GM11168 (cell line): ENCODE data around the gene MTHFD1.

Source experiments
- in situ Hi-C: fragments of 300-500 bp; cut with MboI; formaldehyde crosslinking; loops from one replicate; pipeline ENCODE4 v1.12.0; 2022; ENCODE audit warnings: low sequenced_read_pairs; ENCODE audit not compliant: unreplicated experiment

MTHFD1 gene

DNA sequence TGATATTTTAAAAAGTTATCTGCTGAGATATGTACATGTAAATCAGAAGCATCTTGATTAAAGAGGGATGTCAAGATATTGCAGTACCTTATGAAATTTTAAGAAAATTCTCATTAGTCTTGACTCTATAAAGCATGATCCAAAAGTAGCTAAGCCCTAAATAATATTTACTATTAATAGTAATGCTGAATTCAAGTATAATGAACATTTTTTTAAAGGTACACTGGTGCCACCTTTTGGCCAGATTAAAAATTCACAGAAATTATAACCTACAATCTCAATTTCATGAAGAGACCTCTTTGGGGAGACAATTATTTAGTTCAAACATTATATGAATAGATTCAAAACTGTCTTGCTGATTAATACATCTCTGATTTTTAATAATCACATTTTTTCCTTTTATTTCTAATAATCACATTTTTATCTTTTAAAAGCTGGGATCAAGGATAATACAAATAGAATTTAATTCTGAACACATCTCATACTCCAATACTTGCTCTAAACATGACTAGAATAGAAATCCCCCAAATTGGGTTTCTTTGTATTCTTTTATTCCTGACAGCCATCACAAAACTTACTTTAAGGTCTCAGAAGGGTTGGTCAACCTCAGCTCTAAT is 90.6 kb downstream of the MTHFD1 start:
- in situ Hi-C loops: loop anchor here (10.0 kb wide), 1 partner anchor 134 kb away; no protein-coding TSS in a partner anchor

DNA sequence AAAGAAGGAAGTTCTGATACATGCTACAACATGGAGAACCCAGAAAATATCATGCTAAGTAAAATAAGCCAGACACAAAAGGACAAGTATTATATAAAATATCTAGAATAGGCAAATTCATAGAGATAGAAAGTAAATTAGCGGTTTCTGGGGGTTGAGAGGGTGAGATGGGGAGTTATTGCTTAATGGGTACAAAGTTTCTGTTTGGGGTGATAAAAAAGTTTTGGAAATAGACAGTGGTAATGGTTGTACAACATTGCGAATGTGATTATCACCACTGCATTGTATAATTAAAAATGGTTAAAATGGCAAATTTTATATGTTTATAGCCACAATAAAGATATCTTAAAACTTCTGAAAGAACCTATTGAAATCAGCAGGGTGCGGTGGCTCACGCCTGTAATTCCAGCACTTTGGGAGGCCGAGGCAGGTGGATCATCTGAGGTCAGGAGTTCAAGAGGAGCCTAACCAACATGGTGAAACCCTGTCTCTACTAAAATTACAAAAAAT is 100.5 kb downstream of the MTHFD1 start:
- in situ Hi-C loops: no loop called here

DNA sequence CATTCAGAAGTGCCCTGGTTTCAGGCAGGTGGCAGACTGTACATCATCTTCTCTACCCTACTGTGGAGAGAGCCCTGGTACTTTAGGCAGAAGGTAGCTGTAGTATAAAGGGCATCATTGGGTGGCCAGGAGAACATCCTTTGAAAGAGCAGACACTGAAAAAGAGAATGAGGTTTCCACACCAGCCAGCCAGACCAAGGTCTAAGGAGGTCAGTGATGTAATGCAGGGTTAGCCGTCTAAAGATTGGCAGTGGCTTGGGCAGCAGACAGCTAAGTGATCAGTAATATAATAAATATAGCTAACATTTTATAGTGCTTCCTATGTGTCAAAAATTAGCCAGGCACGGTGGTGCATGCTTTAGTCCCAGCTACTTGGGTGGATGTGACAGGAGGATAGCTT is 103.5 kb downstream of the MTHFD1 start:
- in situ Hi-C loops: no loop called here

DNA sequence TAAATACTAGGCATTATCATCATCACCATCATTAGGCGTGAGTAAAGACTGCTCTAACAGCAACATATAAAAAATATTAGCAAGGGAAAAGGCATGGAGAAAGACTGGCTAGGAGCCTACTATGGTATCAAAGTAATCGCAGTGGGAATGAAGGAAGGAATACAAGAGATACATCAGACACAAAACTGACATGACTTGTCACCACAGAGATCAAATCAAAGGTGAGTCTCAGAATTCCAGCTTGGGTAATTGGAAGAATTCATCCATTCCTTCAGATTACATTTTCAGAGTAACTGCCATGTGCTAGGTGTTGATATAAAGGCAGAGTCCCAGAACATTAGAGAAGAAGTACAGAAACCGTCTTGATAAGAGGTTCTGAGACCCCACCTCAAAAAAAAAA is 105.3 kb downstream of the MTHFD1 start:
- in situ Hi-C loops: no loop called here

DNA sequence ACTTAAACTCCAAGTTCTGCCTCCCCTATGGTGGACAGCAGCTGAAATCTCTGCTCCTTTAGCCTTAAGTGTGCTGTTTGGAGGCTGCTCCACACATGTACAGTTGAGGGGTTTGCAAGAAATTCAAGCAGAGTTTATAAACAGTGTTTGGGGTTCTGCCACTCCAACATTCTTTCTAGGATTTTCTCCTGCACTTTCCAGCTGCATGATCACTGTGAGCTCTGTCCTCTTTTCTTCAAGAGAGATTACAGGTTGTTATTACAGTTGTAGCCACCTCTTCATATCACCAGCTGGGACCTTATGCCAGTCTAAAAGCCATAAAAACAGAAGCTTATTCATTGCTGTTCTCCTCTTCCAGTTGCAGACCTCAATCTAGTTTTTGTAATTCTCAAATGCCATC is 107.1 kb downstream of the MTHFD1 start:
- in situ Hi-C loops: no loop called here

DNA sequence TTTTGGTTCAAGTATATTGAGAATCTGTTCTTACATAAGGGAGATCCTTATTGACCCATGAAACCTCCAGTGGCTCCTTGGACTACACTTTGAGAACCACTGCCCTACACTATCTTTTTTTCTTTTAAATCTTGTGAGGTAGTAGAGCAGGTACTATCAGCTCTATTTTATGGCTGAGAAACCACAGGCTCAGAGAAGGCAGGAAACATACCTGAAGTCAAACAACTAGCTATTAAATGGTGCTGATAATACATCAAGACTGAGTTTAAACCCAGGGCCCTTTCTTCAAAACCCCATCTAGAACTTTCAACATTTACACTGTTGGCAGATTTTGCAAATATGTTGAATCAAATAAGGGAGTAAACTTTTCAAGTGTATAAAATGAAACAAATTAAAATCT is 108.6 kb downstream of the MTHFD1 start:
- in situ Hi-C loops: no loop called here

DNA sequence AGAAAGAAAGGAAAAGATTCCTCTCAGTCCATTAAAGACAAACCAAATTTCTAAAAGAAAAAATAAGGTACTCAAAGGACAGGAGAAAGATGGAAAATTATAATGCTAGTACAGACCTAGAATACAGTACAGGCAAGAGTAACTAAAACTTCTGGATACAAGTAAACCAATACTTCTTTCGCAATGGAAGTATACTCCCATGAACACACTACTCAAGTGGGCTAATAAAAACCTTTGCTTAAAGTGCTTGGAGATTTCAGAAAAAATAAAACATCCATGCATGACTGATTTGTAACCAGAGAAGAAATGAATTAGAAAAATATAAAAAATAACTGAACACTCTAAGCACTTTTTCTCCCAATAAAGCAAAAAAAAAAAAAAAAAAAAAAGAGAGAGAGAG is 111.9 kb downstream of the MTHFD1 start:
- in situ Hi-C loops: no loop called here

DNA sequence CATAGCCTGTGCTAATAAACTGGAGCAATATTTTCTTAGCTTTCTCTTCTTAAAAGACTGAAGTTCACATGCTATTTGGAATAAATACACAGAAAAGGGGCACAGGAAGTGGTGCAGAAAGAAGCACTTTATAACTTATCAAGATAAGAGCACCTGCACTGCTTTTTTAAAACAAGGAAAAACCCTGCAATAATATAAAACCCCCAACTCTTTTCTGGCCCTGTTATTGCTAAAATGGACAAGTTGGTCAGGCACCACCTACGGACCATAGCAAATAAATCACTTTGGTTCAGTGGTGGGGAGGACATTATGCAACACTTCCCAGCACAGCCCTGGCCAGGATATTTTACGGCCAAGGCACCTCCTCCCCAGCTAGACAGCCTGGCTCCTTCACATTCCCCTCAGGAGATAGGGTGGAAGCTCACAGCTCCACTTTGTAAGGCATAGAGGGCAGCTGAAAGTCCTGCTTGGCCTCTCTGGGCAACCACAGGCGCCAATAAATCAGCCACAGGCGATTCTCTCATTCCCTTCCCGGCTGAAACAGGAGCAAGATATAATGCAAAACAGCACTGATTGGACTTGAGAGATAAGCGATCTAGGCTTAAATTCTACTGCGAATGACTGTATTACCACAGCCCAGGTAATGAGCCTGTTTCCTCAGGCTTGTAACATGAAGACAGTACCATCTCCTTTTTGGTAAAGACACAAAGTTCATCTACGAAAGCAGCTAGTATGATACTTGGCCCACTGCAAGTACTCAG is 113.4 kb downstream of the MTHFD1 start:
- in situ Hi-C loops: no loop called here

DNA sequence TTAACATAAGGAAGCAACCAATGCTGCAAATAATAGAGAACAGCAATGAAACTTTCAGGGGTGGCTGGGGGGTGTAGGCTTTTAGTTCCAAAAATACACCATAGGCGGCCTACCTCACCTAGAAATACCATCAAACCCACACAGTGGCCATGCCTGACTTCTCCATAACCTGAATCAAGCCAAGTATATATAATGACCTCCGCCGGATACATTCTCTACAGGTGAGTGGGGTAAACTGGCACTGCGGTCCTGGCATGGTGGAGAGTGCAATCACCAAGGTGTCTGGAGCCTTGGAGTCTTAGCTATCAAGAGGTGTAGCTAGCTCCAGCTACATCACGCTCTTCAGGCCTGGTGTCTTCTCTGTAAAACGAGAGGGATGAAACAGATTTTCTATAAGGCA is 114.3 kb downstream of the MTHFD1 start:
- in situ Hi-C loops: no loop called here

DNA sequence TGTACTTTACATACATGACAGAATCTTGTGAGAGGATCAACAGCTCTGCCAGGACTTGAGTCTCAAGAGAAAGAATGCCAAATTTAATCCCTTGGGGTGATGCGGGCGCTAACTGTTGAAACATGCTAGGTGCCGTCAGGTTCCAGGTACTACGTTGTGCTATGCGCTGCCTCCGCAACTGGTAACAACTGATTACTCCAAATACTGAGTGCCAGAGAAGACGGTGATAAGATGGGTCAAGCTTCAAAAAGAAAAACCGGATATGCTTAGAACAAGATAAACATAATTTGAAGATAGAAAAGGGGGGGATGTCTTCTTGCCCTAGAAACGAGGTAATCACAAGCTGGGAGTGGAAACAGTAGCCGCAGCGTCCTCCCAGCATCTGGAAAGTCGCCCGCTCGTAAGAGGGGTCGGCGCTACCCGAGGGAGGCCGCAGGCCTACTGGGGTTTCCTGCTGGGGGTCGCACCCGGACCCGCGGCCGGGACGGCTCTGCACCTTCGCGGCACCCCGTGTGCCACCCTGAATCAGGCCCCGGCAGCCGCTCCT is 114.8 kb downstream of the MTHFD1 start:
- in situ Hi-C loops: no loop called here

DNA sequence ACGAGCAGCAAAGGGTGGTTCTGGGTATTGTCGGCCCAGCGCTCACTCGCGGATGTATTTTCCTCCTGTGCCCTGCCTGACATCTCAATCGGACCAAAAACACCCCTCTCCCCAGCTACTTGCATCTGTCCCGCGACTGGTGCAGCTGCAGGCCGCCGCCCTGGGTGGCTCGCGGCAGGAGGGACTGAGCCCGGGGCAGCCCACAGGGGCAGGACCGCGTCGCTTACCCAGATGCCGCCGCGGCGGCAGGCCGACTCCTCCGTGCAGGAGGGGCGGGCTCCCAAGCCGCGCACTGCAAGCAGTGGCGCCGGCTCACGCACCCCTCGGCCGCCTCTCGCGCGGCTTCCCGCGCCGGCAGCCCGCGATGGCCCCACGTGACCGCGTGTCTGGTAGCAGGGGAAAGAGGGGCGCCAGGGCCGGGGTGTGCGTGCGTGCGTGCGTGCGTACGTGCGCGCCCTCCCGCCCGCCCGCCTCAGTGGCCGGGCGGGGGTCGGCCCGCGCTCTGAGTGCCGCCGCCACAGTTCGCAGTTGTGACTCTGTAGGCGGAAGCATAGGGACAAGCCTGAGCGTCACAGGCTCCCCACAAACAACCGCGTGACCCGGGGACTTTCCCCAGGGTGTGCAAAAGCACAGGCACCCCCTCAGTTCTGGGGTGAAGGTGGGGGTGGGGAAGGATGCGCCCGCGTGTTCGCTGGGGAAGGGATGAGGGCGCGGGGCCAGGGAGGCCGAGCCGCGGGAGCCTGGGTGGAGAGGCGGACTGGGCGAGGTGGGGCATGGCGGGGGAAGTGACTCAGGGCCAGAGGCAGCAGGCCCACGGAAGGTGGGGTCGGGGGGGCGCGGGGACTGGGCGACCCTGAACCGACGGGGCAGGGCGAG is 115.5 kb downstream of the MTHFD1 start, which contains the start of gene ZBTB25:
TSS of gene ZBTB25 (minus strand) at position 405 of the 876 bp plus-strand sequence. CDS start 13,305 bp downstream, outside the sequence.
- in situ Hi-C loops: no loop called here

DNA sequence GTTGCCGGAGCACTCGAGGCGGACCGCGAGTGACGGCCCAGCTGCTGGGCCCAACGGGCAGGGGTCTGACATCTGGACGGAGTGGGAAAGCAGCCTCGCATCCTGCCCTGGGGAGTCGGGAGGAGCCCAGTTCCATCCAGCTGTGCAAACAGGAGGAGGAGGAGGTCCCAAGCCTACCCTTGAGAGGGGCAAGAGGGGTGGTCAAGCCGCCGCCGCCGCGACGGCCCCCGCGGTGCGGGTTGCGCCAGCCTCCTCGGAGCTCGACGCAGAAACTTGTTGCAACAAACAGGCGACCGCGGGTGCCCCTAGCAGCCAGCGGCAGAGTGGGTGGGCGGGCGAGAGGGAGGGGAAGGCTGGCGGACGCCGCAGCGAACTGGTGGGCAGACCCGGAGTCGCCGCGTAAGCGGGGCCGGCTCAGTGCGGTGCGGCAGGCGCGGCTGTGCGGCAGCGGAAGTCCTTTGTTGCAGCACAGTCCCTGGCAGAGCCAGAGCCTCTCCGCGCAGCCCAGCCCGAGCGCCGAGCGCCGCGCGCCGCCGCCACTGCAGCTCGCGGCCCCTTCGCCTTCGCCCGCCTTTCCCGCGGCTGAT is 116.2 kb downstream of the MTHFD1 start, which contains the start of gene ZBTB1:
TSS of gene ZBTB1 (plus strand) at position 461 of the 587 bp plus-strand sequence. CDS start 16,735 bp downstream, outside the sequence.
- in situ Hi-C loops: no loop called here

DNA sequence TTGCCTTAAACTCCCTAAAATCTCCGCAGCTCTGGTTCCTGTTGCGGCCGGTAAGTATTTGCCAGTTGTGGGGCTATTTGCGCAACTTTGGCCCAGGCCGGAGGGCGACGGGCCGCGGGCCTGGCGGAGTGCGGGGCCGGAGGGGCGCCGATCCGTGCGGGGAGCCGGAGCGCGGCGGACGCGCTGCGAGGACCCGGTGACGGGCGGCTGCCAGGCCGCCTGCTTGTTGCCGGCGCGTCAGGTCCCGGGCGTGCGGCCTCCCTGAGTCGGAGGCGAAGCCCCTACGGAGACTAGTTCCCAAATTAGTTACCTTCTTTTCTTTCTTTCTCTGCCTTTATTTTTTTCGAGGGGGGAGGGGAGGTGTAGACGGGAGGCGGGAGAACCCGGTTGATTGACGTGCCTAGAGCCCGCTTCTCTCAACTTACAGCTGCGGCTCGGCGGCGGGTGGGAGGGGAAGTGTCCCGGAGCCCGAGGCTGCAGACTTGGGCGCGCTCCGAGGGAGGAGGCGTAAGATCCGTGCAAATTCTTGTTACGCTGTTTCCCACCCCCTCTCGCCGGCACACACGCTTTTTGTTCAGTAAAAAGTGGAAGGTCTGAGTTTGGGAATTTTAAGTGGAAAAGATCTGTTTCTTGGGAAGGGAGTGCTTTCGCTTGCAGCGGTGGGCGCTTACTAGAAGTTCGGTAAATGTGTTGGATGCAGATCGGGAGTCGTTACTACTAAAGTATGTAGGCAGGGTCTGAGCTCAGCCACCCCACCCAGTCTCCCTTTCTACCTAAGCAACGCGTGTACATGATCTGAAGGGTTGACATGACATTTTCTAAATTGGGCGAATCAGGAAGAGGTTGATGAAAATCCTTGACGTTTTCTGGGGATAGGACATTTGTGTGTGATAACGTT is 117.0 kb downstream of the MTHFD1 start:
- in situ Hi-C loops: no loop called here

DNA sequence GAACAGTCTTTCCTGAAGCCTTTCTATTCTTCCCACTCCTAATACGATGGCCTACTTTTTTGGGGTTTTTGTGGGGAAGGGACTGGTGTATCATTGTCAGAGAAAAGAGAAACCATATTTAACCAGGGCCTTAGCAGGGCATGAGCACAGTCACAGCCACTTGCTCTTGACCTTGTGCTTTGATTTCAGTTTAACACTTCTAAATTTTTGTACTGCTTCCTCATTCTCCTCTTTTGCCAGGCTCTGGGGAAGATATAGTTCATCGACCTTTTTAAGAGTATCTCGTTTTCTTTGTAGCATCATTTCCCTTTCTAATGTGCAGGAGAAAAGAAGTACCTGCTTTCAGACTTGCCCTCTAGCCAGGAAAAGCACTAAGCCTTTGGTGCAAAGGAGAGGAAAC is 118.6 kb downstream of the MTHFD1 start:
- in situ Hi-C loops: no loop called here

DNA sequence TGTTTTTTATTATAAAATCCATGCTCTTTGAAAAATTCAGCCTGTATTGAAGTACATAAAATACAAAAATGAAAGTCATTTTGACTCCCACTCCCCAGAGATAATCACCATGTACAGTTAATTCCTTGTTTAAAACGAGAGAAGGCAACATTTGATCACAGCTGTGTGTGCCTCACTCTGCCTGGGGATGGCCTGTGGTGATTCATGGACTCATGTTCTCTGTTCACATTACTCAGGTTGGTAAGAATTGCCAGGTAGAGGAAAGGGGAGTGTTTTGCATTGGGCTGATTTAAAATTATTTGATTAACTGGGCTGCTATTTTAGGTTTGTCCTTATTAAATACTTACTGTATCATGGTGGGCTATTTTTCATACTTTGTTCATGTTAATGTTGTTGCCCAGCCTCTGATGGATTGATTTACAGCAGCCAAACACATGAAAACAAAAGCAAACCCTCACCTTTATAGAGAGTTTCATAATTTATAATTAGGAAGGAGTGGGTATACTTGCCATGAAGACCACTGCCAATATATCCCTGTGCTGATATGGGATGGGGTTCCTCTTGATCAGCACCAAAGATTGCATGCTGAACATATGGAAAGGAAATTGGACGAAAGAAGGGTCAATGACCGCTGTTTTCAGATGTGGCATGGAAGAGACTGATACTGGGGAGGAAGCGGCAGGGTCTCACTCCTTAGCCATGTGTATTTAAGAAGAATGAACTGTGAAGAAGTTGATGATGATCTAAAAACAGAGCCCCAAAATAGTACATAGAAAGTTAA is 119.4 kb downstream of the MTHFD1 start:
- in situ Hi-C loops: no loop called here

DNA sequence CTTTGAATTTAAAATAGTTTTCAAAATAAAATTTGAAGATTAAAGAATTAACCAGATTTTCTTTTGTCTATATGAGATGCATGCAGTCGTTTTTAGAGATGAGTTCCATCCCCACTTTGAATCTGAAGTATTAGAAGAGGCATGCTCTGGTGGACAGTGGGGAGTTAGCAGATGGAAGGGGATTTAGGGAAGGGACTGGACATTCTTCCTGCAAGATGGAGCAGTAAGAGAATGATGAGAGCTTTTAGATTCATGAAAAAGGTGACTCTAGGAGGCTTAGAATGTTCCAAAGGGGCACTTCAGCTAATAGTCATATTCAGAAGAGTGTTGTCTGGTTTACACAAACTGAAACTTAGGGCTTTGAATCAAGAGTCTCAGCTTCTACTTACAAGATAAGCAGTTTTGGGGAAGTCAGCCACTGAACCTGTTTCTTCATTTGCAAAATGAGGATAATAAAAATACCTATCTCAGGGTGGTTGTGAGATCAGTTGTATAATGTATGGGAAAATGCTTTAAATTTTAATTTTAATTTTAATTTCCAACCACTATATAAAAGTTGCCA is 120.1 kb downstream of the MTHFD1 start:
- in situ Hi-C loops: no loop called here

DNA sequence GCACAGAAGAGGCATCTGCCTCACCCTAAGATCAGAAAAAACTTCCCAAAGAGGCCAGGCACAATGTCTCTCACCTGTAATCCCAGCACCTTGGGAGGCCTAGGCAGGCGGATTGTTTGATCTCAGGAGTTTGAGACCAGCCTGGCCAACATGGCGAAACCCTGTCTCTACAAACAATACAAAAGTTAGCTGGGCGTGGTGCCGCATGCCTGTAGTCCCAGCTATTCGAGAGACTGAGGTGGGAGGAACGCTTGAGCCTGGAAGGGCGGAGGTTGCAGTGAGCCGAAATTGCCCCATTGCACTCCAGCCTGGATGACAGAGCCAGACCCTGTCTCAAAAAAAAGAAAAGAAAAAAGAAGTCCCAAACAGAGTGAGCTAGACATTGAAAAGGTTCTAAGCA is 120.9 kb downstream of the MTHFD1 start:
- in situ Hi-C loops: no loop called here
